Measurements from ENCODE around the gene SMIM36. TPM values are rescaled to one million over a fixed set of nuclear protein-coding genes. Genes with fewer than 3 reads are reported as not detected.
A peak's percentile ranks its signal among the peaks of the same experiment; 100 is the strongest.
"Not testable (repeated sequence)": the region's sequence is repeated elsewhere in the genome, so short reads cannot be mapped to it uniquely, and the experiment has no call there.

SMIM36 gene
- total RNA-seq, 2 experiments from 2014 or later = not detected

DNA sequence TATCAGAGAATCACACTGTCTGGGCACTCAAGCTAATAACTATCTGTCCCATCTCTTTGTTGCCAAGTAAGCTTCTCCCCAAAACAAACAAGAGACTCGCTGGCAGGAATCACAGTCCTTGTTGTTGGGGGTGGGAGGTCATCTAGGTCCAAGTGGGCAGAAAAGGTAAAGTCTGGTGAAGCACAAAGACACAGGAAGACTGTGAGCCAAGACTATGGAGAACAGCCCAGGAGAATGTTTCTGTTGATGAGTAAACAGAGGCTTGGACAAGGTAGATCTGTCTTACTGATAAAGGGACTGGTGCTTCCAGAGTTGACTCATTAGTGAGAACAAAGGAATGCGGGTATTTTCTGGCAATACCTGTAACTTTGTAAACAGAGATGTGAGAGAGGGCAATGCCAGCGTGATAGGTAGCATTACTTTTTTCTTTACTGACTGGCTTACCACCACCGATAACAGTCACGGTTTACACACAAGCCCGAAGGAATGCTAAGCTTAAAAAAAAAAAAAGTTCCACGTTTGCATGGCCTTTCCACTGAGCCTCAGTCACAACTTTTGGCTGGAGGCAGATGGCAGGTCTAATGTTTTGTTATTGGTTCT lies 78.1 kb downstream of the SMIM36 start:
- peak overlapping the region; percentile 10; the same call in 1 of the 2 replicates for H3K4me2 ChIP-seq (ENCODE audit: low read length)
- ChIA-PET POLR2A (interaction anchor here (0.6 to 3.0 kb wide), 4 partner anchors 8 to 142 kb away, joined by 3 to 17 read pairs (median 8); no protein-coding TSS in a partner anchor), CTCF (ENCODE audit: unreplicated experiment) (no interaction called here)
- H3K4me3 ChIP-seq (ENCODE audit: low read depth, low read length, poor library complexity, severe bottlenecking) = no peak overlapping the region
- TF ChIP-seq, protein P1, sequence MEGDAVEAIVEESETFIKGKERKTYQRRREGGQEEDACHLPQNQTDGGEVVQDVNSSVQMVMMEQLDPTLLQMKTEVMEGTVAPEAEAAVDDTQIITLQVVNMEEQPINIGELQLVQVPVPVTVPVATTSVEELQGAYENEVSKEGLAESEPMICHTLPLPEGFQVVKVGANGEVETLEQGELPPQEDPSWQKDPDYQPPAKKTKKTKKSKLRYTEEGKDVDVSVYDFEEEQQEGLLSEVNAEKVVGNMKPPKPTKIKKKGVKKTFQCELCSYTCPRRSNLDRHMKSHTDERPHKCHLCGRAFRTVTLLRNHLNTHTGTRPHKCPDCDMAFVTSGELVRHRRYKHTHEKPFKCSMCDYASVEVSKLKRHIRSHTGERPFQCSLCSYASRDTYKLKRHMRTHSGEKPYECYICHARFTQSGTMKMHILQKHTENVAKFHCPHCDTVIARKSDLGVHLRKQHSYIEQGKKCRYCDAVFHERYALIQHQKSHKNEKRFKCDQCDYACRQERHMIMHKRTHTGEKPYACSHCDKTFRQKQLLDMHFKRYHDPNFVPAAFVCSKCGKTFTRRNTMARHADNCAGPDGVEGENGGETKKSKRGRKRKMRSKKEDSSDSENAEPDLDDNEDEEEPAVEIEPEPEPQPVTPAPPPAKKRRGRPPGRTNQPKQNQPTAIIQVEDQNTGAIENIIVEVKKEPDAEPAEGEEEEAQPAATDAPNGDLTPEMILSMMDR (conservative IDR thresholded peaks at IDR 0.05; ENCODE audit: low read length) = no peak
- no peak for TF ChIP-seq EZH2phosphoT487 (IDR thresholded peaks at IDR 0.05; ENCODE audit: borderline replicate concordance, low read depth, low read length)
- DNase-seq (ENCODE audit: low spot score) = no peak
- BruUV-seq (replicated peaks) = no TSS peak
- H3K4me1 ChIP-seq (ENCODE audit: insufficient read depth, low read length, poor library complexity, severe bottlenecking) = peaks cover 69% of the 10 kb centered on the region
- intact Hi-C loops (cut with micrococcal nuclease; ENCODE audit: unreplicated experiment) = no loop called here
- no peaks in the 10 kb centered on the region for H3K36me3 ChIP-seq (ENCODE audit: insufficient read depth, low read length)
- H2AFZ ChIP-seq (ENCODE audit: low read length) = peak overlapping the region; percentile 20; the same call in 1 of the 2 replicates
- no peaks in the 10 kb centered on the region; the same call in 1 of the 2 replicates for H3K9me3 ChIP-seq (ENCODE audit: low read length)
- no peaks in the 10 kb centered on the region for H3K9me2 ChIP-seq (ENCODE audit: insufficient read depth, low read length)
- H3K27ac ChIP-seq (ENCODE audit: low read depth, low read length, poor library complexity, severe bottlenecking) = no peak overlapping the region
- H4K20me1 ChIP-seq (ENCODE audit: insufficient read depth, low read length) = no peaks in the 10 kb centered on the region
- H3K79me2 ChIP-seq (ENCODE audit: insufficient read depth, low read depth, low read length) = no peaks in the 10 kb centered on the region

DNA sequence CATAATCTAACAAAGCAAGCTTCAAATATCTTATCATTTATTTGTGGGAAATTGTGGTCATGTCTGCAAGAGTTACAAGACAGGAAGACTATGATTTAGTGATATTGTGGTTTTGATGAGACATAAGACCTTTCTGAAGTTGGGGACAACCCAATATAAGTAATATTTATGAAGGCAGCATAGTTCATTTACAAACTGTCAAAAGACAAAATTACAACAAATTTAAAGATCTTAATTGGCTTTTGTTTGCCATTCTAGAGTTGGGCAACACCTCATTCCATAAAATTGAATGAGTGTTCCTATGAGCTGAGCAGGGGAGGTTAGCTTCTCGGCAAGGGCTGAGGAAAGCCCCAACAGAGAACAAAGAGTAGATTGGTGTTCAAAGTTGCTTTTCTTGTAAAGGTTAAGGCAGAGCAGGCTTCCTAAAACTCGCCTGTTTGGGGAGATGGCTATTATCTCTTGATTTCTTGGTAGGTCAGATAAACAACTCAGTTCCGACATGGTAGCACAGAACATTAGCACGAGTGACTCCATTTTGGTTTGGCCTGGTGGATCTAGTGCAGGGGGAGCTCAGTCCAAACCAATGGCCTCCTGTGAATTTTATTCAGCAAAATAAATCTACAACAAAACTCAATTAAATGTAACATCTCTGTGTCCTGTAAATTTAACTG lies 78.8 kb downstream of the SMIM36 start:
- no peak overlapping the region for H2AFZ ChIP-seq (ENCODE audit: low read length)
- no peak overlapping the region for H3K27ac ChIP-seq (ENCODE audit: low read depth, low read length, poor library complexity, severe bottlenecking)
- H3K36me3 ChIP-seq (ENCODE audit: insufficient read depth, low read length) = no peaks in the 10 kb centered on the region
- H3K9me2 ChIP-seq (ENCODE audit: insufficient read depth, low read length) = no peaks in the 10 kb centered on the region
- no peak overlapping the region for H3K4me3 ChIP-seq (ENCODE audit: low read depth, low read length, poor library complexity, severe bottlenecking)
- BruUV-seq (replicated peaks) = no TSS peak
- DNase-seq (ENCODE audit: low spot score) = no peak
- CTCF ChIA-PET (ENCODE audit: unreplicated experiment) = no interaction called here
- H3K79me2 ChIP-seq (ENCODE audit: insufficient read depth, low read depth, low read length) = no peaks in the 10 kb centered on the region
- intact Hi-C loops (cut with micrococcal nuclease; ENCODE audit: unreplicated experiment) = no loop called here
- peak overlapping the region; percentile 10; the same call in 1 of the 2 replicates for H3K4me2 ChIP-seq (ENCODE audit: low read length)
- no peaks in the 10 kb centered on the region for H4K20me1 ChIP-seq (ENCODE audit: insufficient read depth, low read length)
- POLR2A ChIA-PET = interaction anchor here (0.6 to 3.0 kb wide), 3 partner anchors 8 to 141 kb away, joined by 3 to 17 read pairs (median 13); no protein-coding TSS in a partner anchor
- no peak for TF ChIP-seq EZH2phosphoT487 (IDR thresholded peaks at IDR 0.05; ENCODE audit: borderline replicate concordance, low read depth, low read length)
- TF ChIP-seq, protein P1 (conservative IDR thresholded peaks at IDR 0.05; ENCODE audit: low read length) = no peak
- H3K9me3 ChIP-seq (ENCODE audit: low read length) = no peaks in the 10 kb centered on the region; the same call in 1 of the 2 replicates
- H3K4me1 ChIP-seq (ENCODE audit: insufficient read depth, low read length, poor library complexity, severe bottlenecking) = peaks cover 70% of the 10 kb centered on the region

DNA sequence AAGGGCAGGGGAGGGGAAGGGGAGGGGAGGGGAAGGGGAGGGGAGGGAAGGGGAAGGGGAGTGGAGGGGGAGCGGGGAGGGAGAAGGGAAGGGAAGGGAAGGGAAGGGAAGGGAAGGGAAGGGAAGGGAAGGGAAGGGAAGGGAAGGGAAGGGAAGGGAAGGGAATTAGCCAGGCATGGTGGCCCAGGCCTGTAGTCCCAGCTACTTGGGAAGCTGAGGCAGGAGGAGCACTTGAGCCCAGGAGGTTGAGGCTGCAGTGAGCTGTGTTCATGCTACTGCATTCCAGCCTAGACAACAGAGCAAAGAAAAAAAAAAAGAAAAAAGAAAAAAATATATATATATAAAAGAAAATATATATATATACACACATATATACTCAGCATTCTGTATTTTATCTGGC lies 79.3 kb downstream of the SMIM36 start:
- H3K27ac ChIP-seq (ENCODE audit: low read depth, low read length, poor library complexity, severe bottlenecking); H3K36me3 ChIP-seq (ENCODE audit: insufficient read depth, low read length); DNase-seq (ENCODE audit: low spot score); H4K20me1 ChIP-seq (ENCODE audit: insufficient read depth, low read length); H3K9me2 ChIP-seq (ENCODE audit: insufficient read depth, low read length); POLR2A ChIA-PET; intact Hi-C loops (cut with micrococcal nuclease; ENCODE audit: unreplicated experiment); BruUV-seq (replicated peaks); H3K9me3 ChIP-seq (ENCODE audit: low read length); H3K4me2 ChIP-seq (ENCODE audit: low read length); CTCF ChIA-PET (ENCODE audit: unreplicated experiment); H2AFZ ChIP-seq (ENCODE audit: low read length); H3K79me2 ChIP-seq (ENCODE audit: insufficient read depth, low read depth, low read length); H3K4me3 ChIP-seq (ENCODE audit: low read depth, low read length, poor library complexity, severe bottlenecking): not testable (repeated sequence)
- H3K4me1 ChIP-seq (ENCODE audit: insufficient read depth, low read length, poor library complexity, severe bottlenecking) = peaks cover 71% of the 10 kb centered on the region
